Measurements from ENCODE around the gene COL23A1.

DNA sequence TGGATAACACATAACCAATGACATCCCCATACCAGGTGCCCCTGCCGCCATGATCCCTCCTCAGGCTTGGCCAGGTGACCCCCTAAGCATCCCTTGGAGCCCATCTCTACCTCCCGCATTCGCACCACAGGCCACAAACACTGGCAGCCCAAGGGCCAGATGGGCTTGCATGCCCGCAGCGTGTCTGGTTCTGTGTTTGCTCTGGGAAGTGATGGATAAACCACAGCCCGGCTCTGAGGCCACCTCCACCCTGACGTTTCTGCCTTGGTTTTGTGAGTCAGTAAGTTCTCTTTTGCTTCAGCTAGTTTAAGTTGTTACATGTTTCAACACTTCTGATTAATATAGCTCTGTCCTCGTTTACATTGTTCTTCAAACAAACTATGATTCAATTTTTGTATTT, 185.2 kb downstream of the COL23A1 start:
- TF ChIP-seq CTCF (IDR thresholded peaks at IDR 0.05) (no peak), POLR2A (IDR thresholded peaks at IDR 0.05) (no peak)

Data from lower leg skin (tissue), 3 donors.